ENCODE results near the gene SNX30. TPM values are rescaled to one million over a fixed set of nuclear protein-coding genes. Genes with fewer than 3 reads are reported as not detected.

The SNX30 gene
- total and polyA plus RNA-seq, 4 donors = 1.8 to 13.5 (median 6.5) TPM

- no peak overlapping the region for H3K27ac ChIP-seq (ENCODE audit: low read depth in 1 of 2, low read length in 2 of 2)
- DNase-seq (ENCODE audit: low spot score) = no peak
- H3K9me3 ChIP-seq (ENCODE audit: control insufficient read depth in 4 of 4, low read length in 3 of 4) = no peaks in the 10 kb centered on the region
- 90% methylated on average over 3 of the region's 3 CpGs for WGBS
- H3K4me3 ChIP-seq (ENCODE audit: low read depth in 1 of 3, low read length in 3 of 3) = no peak overlapping the region
- TF ChIP-seq ATF3 (IDR thresholded peaks at IDR 0.05) = no peak
- no peak for TF ChIP-seq RAD21 (IDR thresholded peaks at IDR 0.05)
- no peak for TF ChIP-seq GABPA (IDR thresholded peaks at IDR 0.05 in 1 of 2, conservative IDR thresholded peaks at IDR 0.05 in 1 of 2)
- no peak for TF ChIP-seq FOXA1 (IDR thresholded peaks at IDR 0.05)
- TF ChIP-seq MAX (IDR thresholded peaks at IDR 0.05) = no peak
- TF ChIP-seq NR2F2 (IDR thresholded peaks at IDR 0.05) = no peak
- TF ChIP-seq, protein P1, sequence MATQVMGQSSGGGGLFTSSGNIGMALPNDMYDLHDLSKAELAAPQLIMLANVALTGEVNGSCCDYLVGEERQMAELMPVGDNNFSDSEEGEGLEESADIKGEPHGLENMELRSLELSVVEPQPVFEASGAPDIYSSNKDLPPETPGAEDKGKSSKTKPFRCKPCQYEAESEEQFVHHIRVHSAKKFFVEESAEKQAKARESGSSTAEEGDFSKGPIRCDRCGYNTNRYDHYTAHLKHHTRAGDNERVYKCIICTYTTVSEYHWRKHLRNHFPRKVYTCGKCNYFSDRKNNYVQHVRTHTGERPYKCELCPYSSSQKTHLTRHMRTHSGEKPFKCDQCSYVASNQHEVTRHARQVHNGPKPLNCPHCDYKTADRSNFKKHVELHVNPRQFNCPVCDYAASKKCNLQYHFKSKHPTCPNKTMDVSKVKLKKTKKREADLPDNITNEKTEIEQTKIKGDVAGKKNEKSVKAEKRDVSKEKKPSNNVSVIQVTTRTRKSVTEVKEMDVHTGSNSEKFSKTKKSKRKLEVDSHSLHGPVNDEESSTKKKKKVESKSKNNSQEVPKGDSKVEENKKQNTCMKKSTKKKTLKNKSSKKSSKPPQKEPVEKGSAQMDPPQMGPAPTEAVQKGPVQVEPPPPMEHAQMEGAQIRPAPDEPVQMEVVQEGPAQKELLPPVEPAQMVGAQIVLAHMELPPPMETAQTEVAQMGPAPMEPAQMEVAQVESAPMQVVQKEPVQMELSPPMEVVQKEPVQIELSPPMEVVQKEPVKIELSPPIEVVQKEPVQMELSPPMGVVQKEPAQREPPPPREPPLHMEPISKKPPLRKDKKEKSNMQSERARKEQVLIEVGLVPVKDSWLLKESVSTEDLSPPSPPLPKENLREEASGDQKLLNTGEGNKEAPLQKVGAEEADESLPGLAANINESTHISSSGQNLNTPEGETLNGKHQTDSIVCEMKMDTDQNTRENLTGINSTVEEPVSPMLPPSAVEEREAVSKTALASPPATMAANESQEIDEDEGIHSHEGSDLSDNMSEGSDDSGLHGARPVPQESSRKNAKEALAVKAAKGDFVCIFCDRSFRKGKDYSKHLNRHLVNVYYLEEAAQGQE (IDR thresholded peaks at IDR 0.05) = no peak
- no peak for TF ChIP-seq SP1 (IDR thresholded peaks at IDR 0.05)
- TF ChIP-seq HNF4A (conservative IDR thresholded peaks at IDR 0.05) = no peak
- TF ChIP-seq CTCF (IDR thresholded peaks at IDR 0.05; ENCODE audit: low read depth, low read length, missing input control) = no peak
- no peak for TF ChIP-seq RXRA (IDR thresholded peaks at IDR 0.05)
- TF ChIP-seq JUND (IDR thresholded peaks at IDR 0.05) = no peak
- TF ChIP-seq TAF1 (conservative IDR thresholded peaks at IDR 0.05) = no peak
- TF ChIP-seq HNF4G (IDR thresholded peaks at IDR 0.05) = no peak
- no peak for TF ChIP-seq FOXA2 (IDR thresholded peaks at IDR 0.05)
- no peak for TF ChIP-seq YY1 (IDR thresholded peaks at IDR 0.05)
- no peak for TF ChIP-seq ZBTB33 (IDR thresholded peaks at IDR 0.05)
- TF ChIP-seq EGR1 (IDR thresholded peaks at IDR 0.05; ENCODE audit: low read depth in 2 of 2) = no peak
- H3K9ac ChIP-seq (ENCODE audit: low read depth in 1 of 2, low read length in 2 of 2) = no peak overlapping the region
- no peaks in the 10 kb centered on the region for H3K36me3 ChIP-seq (ENCODE audit: control insufficient read depth in 4 of 4, insufficient read depth in 3 of 4, low read depth in 1 of 4, low read length in 3 of 4)
- H3K4me1 ChIP-seq (ENCODE audit: control insufficient read depth in 4 of 4, insufficient read depth in 4 of 4, low read length in 3 of 4) = peaks cover 8 to 13% (median 10%) of the 10 kb centered on the region in 4 donors
- no peaks in the 10 kb centered on the region for H3K27me3 ChIP-seq (ENCODE audit: control insufficient read depth in 4 of 4, insufficient read depth in 4 of 4, low read length in 3 of 4)
Measured at GRCh38 chr9:112891521-112891920, 141.0 kb downstream of the SNX30 start.

Measured in liver (tissue), 9 donors.